SKM-1 (cell line): ENCODE data around the gene PHF11.
A peak's percentile ranks its signal among the peaks of the same experiment; 100 is the strongest.

Source experiments
- DNase-seq: peaks from one replicate; lab custom pipeline; 2025; ENCODE audit not compliant: unreplicated experiment; lab: John Stamatoyannopoulos, UW

Gene PHF11

GRCh38 chr13:49497272-49497671, 1.5 kb downstream of the PHF11 start:
- no peak for DNase-seq

DNA sequence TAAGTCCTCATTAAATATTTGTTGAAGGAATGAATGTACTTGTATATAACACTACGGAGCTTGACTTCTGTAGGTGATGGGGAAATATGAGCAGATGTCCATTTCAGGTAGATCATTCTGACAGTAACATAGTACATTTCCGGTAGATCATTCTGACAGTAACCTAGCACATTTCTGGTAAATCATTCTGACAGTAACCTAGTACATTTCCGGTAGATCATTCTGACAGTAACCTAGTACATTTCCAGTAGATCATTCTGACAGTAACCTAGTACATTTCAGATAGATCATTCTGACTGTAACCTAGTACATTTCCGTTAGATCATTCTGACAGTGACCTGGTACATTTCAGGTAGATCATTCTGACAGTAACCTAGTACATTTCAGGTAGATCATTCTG, 2.5 kb downstream of the PHF11 start:
- DNase-seq = no peak

DNA sequence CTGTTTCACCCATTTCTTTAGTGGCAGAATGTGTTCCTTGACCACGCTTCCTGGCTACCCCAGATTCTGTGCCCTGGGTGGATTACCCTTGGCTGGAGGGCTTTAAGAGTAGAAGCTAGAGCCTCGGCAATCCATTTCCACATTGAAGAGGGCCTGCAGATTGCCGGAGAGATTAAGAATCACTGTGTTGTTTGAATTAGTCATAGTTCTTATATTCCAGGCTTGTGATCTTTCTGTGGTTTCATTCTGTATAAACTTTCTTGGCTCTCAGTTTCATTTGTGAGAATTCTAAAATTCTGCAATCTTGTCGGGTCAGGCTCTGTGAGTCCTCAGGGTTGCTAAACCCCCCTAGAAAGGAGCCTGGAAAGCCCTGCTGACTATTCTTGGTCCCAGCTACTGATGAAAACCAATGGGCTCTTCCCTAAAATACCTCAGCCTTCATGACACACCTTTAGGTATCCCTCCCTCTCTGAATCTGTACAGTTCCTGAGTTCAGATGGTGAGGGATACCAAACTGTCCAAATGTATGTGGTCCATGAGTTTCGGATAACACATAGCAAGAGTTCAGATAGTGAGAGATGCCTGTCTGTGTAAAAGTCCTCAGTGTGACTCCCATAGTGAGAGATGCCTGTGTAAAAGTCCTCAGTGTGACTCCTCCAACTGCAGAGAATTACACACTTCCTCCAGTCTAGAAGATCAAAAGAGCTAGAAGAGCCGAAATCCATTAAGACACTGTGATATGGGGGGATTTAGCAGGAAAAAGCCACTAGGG, 4.3 kb downstream of the PHF11 start:
- no peak for DNase-seq

DNA sequence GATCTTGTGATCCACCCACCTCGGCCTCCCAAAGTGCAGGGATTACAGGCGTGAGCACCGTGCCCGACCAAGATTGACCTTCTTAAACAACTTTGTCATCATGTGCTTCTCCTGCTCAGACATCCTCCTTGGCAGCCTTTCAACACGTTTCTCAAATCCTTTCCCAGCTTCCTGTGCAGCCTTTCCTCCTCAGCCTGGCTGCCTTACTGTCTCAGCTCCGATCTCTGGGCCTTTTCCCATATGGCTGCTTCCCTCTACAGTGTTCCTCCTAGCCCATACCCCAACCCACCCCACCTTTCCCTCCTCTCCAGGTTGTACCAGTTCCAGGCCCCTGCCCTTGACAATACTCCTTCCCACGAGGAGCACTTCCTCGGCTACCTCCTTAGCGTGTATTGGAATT, 7.2 kb downstream of the PHF11 start:
- no peak for DNase-seq

- DNase-seq = no peak
These were observed 8.2 kb downstream of the PHF11 start for GRCh38 chr13:49503951-49504350.

DNA sequence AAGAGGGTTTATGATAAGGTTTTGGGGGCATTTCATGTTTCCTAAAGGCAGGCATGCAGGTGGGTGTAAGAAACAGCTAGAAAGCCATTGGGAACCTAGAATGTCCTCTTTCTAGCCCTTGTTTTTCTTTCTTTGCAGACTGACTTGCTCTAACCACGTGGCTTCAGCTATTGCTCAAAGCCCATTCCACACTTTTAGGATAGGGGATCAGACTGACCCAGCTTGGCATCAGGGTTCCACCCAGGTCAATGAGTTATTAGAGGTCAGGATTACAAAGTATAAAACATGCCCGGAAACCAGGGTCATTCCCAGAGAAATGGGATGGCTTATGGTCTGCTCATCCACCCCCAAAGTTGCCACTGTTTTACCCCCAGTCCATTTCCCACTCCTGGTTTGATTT, 16.8 kb downstream of the PHF11 start:
- DNase-seq = no peak

- DNase-seq = no peak
These were observed 20.7 kb downstream of the PHF11 start for GRCh38 chr13:49516467-49516866.

DNA sequence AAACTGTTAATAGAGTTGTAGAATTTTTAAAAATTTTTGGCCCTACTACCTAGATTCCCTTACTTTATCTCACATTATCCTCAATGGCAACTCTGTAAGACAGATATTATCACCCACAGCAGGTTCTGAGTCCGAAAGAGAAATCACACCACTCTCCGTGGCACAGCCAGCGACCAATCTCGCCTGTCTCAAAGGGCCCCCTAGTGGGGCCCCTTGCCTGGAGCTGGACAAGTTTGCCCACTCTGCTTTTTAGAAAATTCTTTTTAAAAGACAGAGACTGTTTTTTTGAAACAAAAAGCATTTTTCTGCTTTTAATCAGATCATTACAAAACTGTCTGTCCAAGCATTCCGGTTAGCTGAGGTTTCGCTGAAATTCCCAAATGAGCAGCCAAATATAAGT, 21.7 kb downstream of the PHF11 start:
- no peak for DNase-seq

GRCh38 chr13:49521224-49521623, 25.5 kb downstream of the PHF11 start:
- no peak for DNase-seq

DNA sequence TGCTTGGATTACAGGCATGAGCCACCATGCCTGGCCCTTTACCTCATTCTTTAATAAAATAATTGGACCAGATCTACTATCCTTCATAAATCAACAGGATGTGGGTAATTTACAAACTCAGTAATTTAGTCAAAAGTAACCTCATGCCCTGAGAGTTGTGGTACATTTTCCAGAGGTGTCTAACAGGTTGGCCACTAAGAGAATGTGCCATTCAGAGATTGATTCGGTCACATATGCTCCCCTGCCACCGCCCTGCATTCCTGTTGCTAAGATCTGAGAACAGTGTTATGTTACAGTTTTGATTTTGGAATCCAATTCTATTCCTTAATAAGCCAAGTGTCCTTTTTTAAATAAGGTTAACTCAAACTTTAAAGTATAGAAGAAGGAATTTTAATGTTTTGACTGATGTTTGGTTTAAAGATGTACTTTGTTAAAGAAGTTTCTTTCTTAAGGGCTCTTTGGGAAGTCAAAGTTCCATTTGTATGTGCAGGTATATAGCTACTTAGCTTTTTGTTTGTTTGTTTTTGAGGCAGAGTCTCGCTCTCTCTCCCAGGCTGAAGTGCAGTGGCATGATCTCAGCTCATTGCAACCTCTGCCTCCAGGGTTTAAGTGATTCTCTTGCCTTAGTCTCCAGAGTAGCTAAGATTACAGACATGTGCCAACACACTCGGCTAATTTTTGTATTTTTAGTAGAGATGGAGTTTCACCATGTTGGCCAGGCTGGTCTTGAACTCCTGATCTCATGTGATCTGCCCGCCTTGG, 29.2 kb downstream of the PHF11 start:
- no peak for DNase-seq

DNA sequence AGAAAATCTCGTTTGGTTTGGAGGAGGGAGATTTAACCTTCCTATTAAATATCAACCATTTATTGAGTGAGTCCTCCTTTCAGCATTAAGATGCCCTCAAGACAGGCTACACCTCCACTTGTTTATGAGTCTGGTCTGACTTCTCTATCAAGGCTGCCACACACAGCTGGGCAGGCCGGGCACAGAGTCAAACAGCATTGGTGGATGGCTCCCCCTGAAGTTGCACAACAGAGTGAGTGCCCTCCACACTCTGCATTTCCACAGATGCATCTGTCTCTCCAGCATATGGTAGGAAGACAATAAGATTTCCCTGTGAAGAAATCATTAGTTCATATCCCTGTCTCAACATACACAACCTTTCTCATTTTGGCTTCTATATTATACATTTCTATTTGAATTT, 31.4 kb downstream of the PHF11 start:
- DNase-seq = no peak

DNA sequence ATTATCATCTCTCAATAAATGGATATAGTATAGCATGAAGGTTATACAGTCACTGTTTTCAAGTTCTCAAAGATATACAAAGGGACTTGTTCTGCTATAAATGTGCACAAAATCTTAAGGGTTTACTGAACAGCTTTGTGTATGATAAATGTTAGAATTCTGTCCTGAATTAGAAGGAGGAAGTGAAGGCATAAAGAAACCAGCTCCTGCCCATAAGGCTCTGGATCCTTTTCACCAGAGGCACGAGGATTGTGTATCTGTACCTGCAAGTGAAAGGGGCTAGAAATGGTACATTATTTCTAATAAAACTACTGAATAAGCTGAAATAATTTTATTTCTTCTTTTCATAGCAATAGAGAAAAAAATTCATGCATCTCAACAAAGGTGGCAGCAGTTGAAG, 32.4 kb downstream of the PHF11 start:
- DNase-seq = no peak

DNA sequence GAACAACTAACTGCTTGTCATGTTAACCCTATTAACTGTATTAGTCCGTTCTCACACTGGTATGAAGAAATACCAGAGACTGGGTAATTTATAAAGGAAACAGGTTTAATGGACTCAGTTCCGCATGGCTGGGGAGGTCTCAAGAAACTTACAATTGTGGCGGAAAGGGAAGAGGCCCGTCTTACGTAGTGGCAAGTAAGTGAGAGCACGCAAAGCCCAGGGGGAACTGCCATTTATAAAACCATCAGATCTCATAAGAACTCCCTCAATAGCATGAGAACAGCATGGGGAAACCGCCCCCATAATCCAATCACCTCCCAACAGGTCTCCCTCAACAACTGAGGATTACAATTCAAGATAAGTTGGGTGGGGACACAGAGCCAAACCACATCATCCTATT, 34.7 kb downstream of the PHF11 start:
- no peak for DNase-seq

DNA sequence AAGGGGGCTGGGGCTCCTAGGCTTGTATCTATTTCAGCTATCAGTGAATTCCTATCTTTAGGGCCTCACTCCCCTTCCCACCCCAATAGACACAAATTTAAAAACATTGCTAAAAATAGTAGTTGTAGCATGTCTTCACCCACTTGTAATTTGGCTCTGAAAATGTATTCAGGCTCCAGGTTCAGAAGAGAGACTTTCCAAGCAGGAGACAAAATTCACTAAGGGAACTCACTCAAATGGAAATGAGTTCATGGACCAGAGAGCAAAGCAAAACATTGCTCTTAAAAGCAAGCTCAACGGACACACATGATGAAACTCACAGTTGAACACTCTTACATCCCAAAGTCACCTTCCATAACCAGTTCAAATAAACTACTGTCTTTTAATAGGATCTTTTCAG, 36.8 kb downstream of the PHF11 start:
- no peak for DNase-seq

GRCh38 chr13:49533011-49533410, 37.3 kb downstream of the PHF11 start:
- no peak for DNase-seq

- DNase-seq = peak; percentile 34
These were observed 38.0 kb downstream of the PHF11 start for GRCh38 chr13:49533591-49534269.

DNA sequence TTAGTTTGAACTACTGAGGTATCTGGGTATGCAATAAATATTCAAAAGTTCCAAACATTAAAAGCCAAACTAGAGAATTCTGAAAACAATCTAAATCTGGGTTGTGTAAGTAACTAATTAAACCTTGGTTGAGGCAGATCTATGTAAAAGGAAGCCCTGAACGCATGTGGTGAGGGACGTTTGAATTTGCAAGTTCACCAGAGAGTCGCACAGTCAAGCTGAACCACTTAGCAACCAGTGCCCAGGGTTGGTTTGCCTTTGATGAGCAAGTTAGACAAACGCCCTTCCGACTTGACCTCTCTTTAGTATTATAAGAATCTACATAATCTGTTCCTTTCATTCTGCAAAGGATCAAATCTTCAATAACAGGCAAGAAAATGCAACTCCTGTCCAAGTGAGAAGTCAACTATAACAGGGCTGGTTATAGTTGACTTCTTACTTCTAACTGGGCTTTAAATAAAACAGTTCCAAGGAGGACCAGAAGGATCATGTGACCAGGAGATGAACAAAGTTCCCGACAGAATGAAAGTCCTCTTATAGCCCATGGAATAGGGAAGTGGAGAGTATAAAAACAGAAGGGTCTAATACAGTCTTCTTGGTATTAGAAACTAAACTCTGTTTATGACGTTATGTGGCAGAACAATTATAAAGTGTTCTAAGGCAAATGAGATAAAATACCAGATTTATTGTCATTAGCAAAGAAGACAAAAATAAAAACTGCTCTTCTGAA, 40.6 kb downstream of the PHF11 start:
- DNase-seq = no peak

GRCh38 chr13:49538404-49538803, 42.7 kb downstream of the PHF11 start:
- DNase-seq = no peak

DNA sequence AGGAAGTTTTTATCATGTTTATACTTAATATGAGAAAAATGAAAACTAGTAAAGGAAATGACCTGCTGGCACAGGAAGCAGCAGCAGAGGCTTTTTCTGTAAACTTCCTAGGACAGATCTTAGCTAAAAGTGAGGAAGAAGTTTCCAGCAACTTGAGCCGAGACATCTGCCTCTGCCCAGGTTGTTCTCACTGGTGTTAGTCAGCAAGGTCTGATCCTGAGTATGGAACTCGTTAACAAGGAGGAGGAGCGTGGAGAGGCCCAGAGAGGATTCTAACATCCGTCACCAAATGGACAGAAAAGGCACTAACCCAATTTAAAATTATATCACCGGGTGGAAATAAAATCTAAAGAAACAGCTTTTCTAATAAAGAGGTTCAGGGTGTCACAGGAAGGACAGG, 43.6 kb downstream of the PHF11 start:
- DNase-seq = no peak

DNA sequence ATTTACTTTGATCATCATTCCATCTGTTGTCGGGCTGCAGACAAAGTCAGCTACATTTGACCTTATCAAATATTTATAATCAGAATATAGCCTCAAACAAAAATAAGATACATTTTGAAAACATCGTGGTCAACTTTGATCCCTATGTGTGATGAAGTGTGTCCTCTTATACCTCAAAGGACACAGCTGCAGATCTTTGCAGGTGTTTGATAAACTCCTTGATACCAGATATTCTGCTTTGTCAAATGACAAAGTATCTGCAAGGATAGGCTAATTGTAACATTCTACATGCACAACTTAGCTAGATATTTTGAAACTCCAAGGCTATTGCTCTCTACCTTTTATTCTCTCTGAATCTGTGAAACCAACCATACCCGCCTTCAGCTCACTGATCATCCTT, 44.0 kb downstream of the PHF11 start:
- no peak for DNase-seq

GRCh38 chr13:49540552-49540951, 44.8 kb downstream of the PHF11 start:
- DNase-seq = no peak
